CD4-positive, alpha-beta T cell treated with Interleukin-6 for 4 hours (primary cell): ENCODE results near the gene CAMK2A.
"Not testable (repeated sequence)": the region's sequence is repeated elsewhere in the genome, so short reads cannot be mapped to it uniquely, and the experiment has no call there.

ENCODE experiments used
- DNase-seq: peaks from one replicate; pipeline ENCODE4 v3.0.0-alpha.2; 2020; ENCODE audit warnings: mixed read lengths

The CAMK2A gene

GRCh38 chr5:150253416-150254208, 36.0 kb downstream of the CAMK2A start:
- no peak for DNase-seq

DNA sequence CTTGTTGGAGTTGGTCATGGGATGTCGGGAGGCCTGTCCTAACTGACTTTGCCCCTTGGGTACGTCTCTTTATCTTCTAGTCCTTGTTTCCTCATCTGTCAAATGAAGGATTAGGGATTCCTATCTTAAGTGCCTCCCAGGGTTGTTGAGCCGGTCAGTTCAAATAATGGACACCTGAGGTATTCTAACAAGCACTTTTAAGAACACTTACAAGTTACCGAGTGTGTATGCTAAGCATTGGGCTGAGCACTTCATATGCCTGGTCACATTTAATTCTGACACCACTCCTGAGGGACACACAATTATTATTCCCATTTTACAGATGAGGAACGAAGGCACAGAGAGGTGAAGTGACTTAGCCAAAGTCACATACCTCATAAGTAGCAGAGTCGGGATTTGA, 37.1 kb downstream of the CAMK2A start:
- no peak for DNase-seq

DNA sequence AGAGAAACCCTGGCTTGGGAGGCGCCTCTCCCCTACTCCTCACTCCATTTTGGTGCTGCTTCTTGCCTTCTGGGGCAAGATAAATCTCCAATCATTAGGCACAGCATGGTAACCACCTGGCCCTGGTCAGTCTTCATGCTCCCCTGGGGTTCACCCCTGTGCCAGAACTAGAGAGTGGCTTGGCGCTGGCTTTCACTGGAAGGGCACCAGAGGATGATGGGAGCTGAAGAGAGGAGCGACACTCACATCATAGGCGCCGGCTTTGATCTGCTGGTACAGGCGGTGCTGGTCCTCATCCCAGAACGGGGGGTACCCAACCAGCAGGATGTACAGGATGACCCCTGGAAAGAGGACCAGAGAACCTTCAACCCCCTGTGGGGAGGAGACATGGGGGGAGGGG, 38.1 kb downstream of the CAMK2A start:
- no peak for DNase-seq

DNA sequence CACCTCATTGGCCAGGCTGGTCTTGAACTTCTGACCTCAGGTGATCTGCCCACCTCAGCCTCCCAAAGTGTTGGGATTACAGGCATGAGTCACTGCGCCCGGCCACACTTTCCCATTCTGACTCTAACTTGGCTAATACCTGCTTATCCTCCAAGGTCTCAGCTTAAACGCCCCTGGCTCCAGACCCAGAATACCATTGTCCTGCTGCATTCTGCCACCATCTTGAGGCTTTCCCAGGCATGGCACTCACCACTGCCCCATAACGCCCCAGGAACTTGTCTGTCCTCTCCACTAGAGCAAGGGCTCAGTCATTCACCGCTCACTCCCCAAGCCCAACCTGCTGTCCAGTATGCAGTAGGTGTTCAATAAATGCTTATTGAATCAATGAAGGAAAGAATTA, 39.8 kb downstream of the CAMK2A start:
- no peak for DNase-seq

DNA sequence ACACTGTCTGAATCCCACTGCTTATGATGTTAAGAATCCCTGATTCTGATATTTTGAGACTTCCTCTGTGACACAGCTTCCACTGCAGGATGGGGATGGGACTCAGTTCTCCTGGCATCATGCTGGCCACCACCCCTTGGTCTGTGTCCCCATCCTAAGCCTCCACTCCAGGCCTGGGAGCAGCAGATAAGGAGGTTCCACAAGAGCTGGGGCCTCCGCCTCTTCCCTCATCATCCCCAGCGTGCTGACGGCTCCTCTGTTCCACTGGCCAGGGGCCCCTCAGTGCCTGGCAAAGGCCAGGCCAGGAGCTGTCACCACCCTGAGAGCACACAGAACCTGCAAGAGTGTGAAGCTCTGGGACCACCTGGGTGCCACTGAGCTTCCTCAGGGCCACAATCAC, 40.6 kb downstream of the CAMK2A start:
- DNase-seq: no peak

GRCh38 chr5:150248493-150248892, 41.1 kb downstream of the CAMK2A start:
- DNase-seq: not testable (repeated sequence)

DNA sequence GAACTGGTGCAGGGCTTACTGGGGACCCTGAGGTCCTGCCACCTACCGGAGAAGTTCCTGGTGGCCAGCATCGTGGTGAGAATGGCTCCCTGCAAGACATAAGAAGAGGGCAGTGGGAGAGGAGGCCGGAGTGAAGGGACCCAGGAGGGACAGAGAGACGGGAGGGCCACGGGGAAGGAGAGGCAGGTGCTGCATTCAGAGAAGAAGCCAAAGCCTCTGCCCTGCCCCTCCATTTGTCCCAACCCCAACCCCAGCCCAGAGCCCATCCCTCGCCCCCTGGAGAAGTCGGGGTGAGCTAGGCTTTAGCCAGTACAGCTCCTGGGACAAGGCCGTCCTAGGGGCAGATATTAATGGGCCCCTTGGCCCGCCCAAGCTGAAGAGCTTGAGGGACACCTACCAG, 41.8 kb downstream of the CAMK2A start:
- DNase-seq: no peak

- no peak for DNase-seq
These were observed 42.7 kb downstream of the CAMK2A start for GRCh38 chr5:150246835-150247234.

DNA sequence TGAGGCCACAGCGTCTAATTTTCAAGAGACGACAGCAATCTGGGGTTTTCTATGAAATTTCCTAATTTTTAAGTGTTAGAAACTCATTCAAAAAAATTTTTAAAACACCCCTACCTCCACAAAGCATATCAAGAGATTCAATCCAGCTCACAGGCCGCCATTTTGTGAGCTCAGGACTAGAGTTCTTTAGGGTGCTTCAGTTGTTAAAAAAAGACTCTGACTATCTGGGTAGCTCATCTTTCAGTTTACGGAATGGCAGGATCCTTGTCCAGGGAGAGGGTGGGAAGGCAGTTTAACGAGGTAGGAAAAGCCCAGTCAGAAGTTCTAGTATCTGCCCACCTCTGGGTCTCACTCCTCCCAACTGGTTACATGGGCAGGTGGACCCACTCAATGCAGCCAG, 43.1 kb downstream of the CAMK2A start:
- DNase-seq: no peak

DNA sequence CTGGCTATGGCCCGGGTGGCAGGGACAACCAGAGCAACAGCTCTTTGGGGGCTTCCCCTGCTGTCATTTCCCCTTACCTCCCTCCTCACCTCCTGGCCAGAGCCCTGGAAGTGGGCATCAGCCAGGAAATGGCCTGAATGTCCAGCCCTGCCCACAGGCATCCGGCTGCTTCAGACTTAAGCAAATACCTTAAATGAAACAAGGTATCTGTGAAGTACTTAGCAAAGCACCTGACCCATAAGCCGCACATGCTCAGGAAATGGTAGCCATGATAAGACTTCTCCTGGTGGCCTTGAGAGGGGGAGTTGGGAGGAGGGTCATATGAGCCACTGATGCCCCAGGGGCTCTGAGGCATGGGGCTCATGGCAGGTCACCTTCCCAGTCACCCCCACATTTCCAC, 43.8 kb downstream of the CAMK2A start:
- no peak for DNase-seq

DNA sequence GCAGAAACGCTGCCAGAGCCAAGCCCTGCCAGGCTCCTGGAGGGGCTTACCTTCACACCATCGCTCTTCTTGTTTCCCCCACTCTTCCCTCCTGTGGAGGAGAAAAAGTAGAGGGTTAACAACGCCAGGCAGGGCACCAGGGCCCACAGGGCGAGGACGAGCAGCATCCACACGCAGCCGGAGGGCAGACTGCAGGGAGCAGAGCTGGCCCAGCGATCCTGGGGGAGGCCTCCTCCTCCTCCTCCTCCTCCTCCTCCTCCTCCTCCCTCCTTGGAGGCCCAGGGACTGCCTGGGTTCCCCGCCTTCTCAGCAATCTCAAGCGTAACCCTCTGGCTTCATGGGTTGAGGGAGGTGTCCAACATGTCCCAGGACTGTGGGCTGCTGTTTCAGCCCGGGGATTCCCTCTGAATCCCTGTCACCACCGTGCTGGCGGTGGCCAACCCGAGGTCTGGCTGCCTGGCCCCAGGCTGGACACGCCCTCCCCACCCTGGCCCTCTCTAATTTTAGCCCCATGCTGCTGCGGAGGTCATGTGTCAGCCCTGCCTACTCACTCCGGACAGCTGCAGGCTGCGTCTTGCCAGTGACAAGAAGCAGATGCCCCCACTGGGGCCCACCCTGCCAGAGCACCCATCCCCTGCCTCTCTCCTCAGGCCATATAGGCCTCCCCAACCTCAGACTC, 44.3 kb downstream of the CAMK2A start:
- DNase-seq: no peak

DNA sequence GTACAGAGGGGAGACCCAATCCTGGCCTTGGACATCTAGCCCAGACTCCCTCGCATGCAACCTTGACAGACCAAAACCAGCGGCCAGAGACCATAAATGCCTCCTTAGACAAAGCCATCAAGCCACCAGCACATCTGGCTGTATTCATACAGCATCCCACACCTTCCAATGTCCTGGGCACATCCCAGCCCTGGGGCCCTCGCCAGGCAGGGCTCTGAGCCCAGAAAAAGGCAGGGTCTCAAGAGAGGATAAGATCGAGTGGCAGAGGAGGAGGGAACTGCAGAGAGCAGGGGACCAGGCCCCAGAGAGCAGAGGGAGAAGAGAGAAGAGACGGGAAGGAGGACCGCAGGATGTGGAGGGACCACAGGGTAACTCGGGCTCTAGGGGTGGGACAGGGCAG, 45.4 kb downstream of the CAMK2A start:
- no peak for DNase-seq

DNA sequence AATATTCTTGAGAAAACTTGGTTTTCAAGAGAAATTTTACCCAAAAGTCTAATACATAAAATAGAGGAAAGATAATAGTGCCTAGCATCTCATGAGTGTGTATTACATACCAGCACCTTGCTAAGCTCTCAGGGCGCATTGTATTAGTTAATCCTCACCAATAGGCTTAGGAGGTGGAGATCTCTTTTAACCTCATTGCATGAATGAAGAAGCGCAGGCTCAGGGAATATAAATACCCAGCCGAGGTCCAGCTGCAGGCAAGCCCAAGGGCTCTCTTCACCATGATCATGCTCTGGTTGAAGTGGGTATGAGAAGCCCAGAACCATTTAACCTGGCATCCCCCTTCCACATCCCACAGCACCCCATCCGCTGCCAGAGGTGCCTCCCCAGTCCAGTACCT, 46.0 kb downstream of the CAMK2A start:
- no peak for DNase-seq

DNA sequence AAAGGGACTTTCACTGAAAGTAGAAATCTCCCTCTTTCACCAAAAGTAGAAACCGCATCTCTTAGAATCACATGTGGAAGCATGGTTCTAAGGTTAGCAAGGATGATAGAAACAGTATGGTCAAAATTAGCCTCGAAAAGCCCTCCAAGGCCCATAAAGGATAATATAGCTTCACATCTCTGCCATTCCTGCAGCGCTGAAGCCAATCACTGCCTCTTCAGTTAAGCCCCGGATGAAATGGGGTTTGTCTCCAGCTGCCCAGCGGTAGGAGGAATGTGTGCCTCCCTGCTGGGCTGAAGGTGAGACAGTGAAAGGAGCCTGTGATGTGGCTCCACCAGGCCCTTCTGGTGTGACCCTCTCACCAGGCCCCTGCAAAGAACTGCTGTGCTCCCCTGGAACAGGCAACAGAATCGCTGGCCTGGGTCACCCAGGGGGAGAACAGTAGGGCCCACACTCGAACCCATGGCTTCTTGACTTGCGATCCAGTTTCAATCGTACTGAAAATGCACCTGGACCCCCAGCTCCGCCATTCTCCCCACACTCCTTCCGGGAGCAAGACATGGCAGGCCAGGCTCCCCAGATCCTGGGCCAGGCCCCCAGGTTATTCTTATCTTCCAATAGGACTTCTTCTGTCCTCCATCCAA, 47.2 kb downstream of the CAMK2A start:
- no peak for DNase-seq

DNA sequence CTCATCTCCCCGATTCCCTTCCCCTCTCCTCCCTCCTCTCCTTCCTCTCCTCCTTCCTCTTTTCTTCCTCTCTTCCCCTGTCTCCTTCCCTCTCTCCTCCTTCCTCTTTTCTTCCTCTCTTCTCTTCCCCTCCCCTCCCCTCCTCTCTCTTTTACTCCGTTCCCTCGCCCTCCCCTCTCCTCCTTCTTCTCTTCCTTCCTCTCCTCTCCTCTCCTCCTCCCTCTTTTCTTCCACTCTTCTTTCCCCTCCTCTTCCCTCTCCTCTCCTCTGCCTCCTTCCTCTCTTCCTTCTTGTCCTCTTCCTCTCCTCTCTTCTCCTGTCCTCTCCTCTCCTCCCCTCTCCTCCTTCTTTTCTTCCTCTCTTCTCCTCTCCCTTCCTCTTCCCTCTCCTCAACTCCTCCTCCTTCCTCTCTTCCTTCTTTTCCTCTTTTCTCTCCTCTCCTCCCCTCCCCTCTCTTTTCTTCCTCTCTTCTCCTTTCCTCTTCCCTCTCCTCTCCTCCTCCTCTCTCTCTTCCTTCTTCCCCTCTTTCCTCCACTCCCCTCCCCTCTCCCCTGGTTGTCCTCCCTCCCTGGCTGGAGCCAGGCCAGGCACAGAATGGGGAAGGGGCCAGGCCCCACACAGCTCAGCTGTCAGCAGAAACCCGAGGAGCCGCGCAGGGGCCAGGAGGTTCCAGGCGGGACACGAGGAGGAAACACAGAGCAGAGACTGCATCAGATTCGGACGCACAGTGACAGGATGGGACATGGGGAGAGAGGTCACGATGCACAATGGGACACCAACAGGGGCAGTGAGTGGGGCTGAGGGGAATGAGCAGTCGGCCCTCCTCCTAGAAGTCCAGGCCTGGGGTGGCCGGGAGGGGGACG, 48.0 kb downstream of the CAMK2A start:
- no peak for DNase-seq

- no peak for DNase-seq
These were observed 49.8 kb downstream of the CAMK2A start for GRCh38 chr5:150239794-150240122.

DNA sequence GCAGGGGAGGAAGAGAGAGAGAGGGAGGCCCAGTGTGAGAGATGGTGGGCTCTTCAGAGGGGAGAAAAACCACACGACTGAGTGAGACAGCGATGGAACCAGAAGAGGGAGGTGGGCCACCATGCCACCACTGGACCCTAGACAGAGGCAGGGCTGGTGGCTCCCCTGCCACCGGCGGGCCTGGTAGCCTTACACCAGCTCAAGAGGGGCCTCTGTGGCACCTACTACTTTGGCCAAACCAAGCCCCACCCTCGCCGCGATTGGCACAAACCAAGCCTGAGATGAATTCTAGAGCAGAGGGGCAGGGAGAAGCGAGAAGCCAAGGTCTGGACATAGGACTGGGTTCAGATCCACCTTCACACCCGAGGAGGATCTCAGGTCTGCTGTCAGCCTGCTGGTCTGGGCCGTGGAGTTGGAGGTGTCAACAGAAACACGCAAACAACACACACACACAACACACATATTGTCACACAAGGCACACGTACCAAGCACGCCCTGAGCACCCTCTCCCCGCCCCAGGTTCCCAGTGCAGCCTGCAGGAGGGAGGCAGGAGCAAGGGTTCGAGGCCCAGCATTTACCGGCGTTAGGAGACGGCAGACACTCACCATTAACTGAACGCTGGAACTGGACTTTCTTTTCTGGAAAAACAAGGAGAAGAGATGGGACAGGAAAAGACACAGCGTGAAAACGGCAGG, 50.3 kb downstream of the CAMK2A start:
- DNase-seq: no peak

DNA sequence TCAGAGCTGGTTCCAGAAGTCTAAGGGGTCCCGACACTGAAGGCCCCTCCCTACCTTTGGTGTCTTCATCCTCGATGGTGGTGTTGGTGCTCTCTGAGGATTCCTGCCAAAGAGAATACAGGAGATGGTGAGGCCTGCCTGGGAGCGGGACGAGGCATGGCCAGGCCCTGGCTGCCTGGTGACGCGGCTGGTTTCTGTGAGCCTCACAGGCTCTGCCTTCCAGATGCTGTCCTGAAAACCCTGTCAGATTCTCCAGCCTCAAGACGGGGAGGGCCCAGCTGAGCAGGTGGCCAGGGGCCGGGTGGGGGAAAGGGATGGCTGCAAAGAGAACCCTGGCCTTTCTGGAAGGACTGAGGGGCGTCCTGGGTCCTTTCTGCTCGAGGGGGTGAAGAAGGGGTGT, 50.9 kb downstream of the CAMK2A start:
- no peak for DNase-seq

GRCh38 chr5:150236981-150237754, 52.4 kb downstream of the CAMK2A start:
- DNase-seq: no peak

DNA sequence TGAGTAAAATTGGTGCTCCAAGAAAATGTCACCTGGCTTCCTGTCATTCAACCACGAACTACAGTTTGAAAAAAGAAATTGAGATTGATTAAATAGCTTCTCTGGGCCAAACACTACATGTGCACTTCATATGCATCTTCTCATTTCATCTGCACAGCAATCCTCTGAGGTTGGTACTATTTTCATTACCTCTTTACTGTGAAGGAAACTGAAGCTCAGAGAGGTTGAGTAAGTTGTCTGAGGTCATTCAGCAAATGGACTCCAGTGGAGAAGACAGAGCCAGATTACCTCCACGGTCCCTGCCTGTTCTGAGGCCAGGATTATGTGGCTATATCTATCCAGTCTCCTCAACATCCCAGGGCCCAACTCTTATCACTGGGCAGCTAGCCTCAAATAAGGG, 53.3 kb downstream of the CAMK2A start:
- no peak for DNase-seq

DNA sequence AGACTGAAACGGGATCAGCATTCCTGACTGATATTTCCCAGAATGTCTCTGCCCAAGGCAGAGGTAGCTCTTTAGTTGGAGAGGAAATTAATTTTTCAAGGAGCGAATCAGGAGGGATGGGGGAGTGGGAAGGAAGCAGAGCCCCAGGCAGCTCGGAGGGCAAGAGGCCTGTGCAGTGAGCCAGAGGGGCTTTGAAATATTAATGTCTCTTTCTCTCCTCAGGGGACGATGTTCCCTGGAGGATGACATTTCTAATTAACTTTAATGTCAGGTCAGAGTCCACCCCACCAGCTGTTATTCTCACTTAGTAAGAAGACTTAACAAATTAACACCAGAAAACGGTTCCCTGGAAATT, 54.1 kb downstream of the CAMK2A start:
- no peak for DNase-seq
